NCI-H2029 (cell line): Measurements from ENCODE around the gene URI1.
"Not testable (repeated sequence)": the region's sequence is repeated elsewhere in the genome, so short reads cannot be mapped to it uniquely, and the experiment has no call there.

Experiments
- DNase-seq: peaks from one replicate; lab custom pipeline; 2025; lab: John Stamatoyannopoulos, UW

The URI1 gene

GRCh38 chr19:29941828-29942403 is at the start of gene URI1:
URI1 (plus strand) TSS chr19:29942239; CDS start chr19:29942548, 309 bp downstream.
- DNase-seq, result peak; percentile 70

DNA sequence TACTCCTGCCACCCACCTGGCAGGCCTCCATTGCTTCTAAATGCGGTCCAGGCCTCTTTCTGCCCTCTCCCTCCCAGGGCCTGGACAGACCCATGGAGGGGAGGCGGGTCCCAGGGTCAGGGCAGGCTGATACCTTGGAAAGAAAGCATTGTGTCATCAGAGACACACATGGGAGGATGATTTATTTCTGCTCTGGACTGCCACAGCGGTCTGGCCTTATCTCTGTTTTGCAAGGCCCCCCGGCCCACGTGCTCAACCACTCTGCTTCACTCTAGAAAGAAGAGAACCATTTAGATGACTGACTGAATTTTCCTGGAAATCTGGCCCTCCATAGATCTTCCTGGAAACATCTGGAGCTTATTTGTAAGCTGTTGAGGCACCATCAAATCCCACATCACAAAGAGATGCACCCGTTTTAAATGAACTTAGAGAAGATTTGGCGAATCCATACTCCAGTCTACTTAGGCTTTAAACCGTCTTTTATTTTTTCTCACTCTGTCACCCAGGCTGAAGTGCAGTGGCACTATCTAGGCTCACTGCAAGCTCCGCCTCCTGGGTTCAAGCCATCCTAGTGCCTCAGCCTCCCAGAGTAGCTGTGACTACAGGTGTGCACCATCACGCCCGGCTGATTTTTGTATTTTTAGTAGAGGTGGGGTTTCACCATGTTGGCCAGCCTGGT is 48.3 kb upstream of the URI1 start:
- no peak for DNase-seq

DNA sequence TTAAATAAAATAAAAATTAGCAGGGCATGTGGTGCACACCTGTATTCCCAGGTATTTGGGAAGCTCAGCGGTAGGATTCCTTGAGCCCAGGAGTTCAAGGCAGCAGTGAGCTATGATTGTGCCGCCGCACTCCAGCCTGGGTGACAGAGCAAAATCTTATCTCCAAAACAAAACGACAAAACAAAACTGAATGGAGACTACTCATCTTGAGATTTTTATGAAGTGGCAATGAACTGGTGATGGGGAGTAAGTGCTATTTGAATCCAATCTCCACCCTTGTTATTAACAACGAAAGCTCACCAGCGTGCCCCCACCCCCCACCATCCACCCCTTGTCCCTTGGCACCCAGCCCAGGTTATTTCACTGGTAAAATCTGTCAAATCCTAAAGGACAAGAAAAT is 45.2 kb upstream of the URI1 start:
- DNase-seq, result no peak

GRCh38 chr19:29897466-29897865 is 44.6 kb upstream of the URI1 start:
- DNase-seq, result no peak

- DNase-seq, result no peak
Observed at GRCh38 chr19:29904017-29904416, 38.0 kb upstream of the URI1 start.

DNA sequence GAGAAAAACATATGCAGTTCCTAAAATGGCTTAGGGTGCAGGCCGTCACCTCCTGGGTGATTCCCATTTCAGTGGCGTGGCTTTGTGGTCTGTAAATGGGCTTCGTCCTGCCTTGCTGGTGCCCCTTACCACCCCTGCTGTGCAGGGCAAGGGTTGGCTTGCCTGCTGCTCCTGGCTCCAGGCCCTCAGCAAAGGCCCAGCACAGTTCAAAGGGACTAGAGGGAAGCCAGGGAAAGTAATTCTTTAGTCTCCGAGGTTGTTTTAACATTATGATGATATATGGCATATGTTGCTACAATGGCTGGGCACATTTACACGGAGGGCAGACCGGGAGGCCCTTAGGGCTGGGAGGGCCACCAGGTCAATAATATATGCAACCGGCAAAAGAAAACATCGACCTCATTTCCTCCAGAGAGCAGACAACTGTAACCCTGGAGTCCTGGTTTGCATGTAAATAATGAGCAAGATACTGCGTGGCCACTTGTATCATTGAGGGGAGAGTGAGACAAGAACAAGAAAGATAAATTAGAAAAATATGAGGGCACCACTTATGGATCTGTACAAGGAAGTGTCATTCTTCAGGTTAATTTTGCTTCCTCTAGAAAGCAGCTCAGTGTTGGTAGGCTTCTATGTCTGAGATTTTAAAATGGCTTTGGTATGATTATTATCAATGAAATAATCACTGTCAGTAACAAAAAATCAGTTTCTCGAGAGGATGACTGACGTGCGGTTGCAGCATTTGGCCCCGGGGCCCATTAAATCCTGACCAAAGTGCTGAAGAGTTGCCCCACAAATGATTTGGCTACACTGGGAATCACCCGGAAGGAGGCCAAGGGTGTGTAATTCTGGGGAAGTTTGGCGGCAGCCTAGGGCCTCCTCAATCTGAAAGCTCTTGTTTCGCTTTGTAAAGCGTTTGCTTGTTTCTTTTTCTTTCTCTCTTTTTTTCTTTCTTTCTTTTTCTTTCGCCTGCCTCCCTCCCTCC is 32.8 kb upstream of the URI1 start:
- DNase-seq, result no peak

- DNase-seq, result no peak
Observed at GRCh38 chr19:29914933-29915332, 27.1 kb upstream of the URI1 start.

DNA sequence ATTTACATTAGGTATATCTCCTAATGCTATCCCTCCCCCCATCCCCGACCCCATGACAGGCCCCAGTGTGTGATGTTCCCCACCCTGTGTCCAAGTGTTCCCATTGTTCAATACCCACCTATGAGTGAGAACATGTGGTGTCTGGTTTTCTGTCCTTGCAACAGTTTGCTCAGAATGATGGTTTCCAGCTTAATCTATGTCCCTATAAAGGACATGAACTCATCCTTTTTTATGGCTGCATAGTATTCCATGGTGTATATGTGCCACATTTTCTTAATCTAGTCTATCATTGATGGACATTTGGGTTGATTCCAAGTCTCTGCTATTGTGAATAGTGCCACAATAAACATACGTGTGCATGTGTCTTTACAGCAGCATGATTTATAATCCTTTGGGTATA is 26.2 kb upstream of the URI1 start:
- DNase-seq, result not testable (repeated sequence)

DNA sequence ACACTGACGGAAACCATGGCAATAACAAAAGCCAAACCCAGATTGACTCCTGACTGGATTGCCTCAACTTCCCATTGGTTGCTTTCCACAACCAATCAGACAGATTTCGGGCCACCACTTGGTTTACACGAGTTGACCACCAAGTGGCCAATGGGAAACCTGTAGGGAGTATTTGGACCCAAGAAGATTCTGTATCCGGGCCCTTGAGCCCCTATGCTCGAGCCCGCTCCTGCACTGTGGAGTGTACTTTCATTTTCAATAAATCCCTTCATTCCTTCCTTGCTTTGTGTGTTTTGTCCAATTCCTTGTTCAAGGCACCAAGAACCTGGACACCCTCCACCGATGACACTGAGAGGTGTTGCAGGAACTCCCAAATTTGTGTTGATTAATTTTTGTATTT is 24.1 kb upstream of the URI1 start:
- no peak for DNase-seq

GRCh38 chr19:29918891-29919290 is 23.1 kb upstream of the URI1 start:
- DNase-seq, result no peak

- DNase-seq, result no peak
Observed at GRCh38 chr19:29922972-29923371, 19.1 kb upstream of the URI1 start.

- no peak for DNase-seq
Observed at GRCh38 chr19:29923653-29924052, 18.4 kb upstream of the URI1 start.

GRCh38 chr19:29926031-29926430 is 16.0 kb upstream of the URI1 start:
- DNase-seq, result no peak

DNA sequence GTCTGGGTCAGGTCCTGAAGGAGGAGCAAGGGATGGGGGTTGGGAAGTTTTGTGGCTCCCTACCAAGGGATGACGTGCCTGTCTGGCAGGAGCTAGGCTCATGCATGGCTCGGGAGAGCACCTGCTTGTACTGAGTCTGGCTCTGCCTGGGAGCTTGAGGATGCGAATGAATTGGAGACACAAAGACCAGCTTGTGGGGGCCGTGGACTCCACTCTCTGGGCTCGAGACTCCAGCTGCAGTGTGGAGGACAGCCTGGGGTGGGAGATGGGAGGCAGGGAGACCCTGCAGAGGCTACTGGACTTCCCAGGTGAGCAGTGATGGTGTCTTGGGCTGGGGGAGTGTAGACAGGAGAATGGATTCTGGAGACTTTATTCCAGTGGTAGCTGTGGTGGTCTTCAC is 15.2 kb upstream of the URI1 start:
- no peak for DNase-seq

GRCh38 chr19:29927944-29928625 is 14.0 kb upstream of the URI1 start:
- DNase-seq, result no peak

GRCh38 chr19:29928831-29929230 is 13.2 kb upstream of the URI1 start:
- DNase-seq, result no peak

- no peak for DNase-seq
Observed at GRCh38 chr19:29934257-29934656, 7.8 kb upstream of the URI1 start.

DNA sequence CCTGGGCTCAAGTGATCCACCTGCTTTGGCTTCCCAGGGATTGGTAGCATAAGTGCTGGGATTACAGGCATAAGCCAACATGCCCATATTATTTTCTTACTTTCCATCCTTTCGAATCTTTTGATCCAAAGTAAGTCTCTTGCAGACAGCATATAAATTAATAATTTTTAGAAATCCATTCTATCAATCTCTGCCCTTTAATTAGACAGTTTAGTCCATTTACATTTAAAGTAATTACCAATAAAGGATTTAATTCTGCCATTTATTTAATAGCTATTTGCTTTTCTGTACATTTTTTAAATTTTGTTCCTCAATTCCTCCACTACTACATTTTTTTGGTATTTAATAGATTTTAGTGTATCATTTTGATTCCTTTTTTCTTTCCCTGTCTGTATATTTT is 7.3 kb upstream of the URI1 start:
- DNase-seq, result no peak

- DNase-seq, result no peak
Observed at GRCh38 chr19:29936409-29936808, 5.6 kb upstream of the URI1 start.

GRCh38 chr19:29939628-29940027 is 2.4 kb upstream of the URI1 start:
- DNase-seq, result no peak

DNA sequence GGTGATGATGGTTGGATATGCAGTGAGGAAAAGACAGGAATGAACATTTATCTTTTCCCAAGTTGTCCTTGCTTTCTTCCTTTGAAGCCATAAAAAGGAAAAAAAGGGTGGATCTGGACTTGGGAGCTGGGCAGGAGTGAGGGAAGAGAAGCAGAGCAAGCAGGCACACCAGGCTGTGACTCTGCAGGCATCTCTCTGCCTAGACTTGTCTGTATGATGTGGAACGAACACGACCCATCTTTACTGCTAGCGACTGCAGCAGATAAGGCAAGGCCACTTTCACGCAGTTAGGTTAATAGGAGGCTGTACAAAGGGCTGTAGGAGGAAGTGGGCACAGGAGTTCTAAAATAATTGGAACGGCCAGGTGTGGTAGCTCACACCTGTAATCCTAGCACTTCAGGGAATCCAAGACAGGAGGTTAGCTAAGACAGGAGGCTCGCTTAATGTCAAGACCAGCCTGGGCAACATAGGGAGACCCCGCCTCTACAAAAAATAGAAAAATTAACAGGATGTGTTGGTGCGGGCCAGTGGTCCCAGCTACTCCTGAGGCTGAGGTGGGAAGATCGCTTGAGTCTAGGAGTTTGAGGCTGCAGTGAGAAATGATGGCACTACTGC is 961 bp upstream of the URI1 start:
- no peak for DNase-seq
